ENCODE measurements around the gene FNDC1. TPM values are rescaled to one million over a fixed set of nuclear protein-coding genes. Genes with fewer than 3 reads are reported as not detected.

FNDC1 gene
- total and polyA plus RNA-seq, 8 donors: 0.21 to 3.7 (median 0.79) TPM

- 72 to 83% methylated on average over 3 of the region's 3 CpGs for WGBS, 2 donors
- Histone ChIP-seq H3K9me3 (no peaks in the 10 kb centered on the region), H3K27me3 (no peaks in the 10 kb centered on the region), H3K36me3 (no peaks in the 10 kb centered on the region), H3K4me1 (no peaks in the 10 kb centered on the region), H3K4me3 (no peak overlapping the region), H3K27ac (no peak overlapping the region)
- ATAC-seq (no peak), FAIRE-seq (no peak), DNase-seq (no peak)
- TF ChIP-seq CTCF (IDR thresholded peaks at IDR 0.05): no peak
- intact Hi-C loops (cut with DNase I): no loop called here
These were observed 7.4 kb upstream of the FNDC1 start for GRCh38 chr6:159161839-159162238.

- Histone ChIP-seq H3K27ac (no peak overlapping the region), H3K4me3 (no peak overlapping the region), H3K27me3 (peaks cover 0 to 3% (median 0%) of the 10 kb centered on the region in 4 donors), H3K9me3 (no peaks in the 10 kb centered on the region), H3K4me1 (no peaks in the 10 kb centered on the region), H3K36me3 (no peaks in the 10 kb centered on the region)
- ATAC-seq: peak in 1 of 4 donors; percentile 28
- 42 to 44% methylated on average over 5 of the region's 5 CpGs for WGBS, 2 donors
- no peak for DNase-seq
- TF ChIP-seq CTCF (IDR thresholded peaks at IDR 0.05): no peak
- intact Hi-C loops (cut with DNase I): no loop called here
- FAIRE-seq: no peak
These were observed 5.3 kb upstream of the FNDC1 start for GRCh38 chr6:159163901-159164370.

- FAIRE-seq (no peak), ATAC-seq (peak; percentile 55 to 81 (median 72)), DNase-seq (peak in 3 of 6 donors; percentile 34 to 72 (median 63))
- H3K27me3 ChIP-seq: peaks cover 0 to 29% (median 2%) of the 10 kb centered on the region in 4 donors
- 2 to 3% methylated on average over 43 of the region's 43 CpGs for WGBS, 2 donors
- no peaks in the 10 kb centered on the region for H3K36me3 ChIP-seq
- intact Hi-C loops (cut with DNase I): no loop called here
- TF ChIP-seq CTCF (IDR thresholded peaks at IDR 0.05): no peak
- H3K4me3 ChIP-seq: peak overlapping the region in 1 of 4 donors; percentile 33
- no peak overlapping the region for H3K27ac ChIP-seq
- no peaks in the 10 kb centered on the region for H3K9me3 ChIP-seq
- no peaks in the 10 kb centered on the region for H3K4me1 ChIP-seq
These were observed 536 bp upstream of the FNDC1 start for GRCh38 chr6:159168536-159169192.

GRCh38 chr6:159169557-159170332 is 545 bp downstream of the FNDC1 start:
- peak in 1 of 4 donors; percentile 44 for ATAC-seq
- 2% methylated on average over 67 to 87 of the region's 87 CpGs for WGBS, 2 donors
- TF ChIP-seq CTCF (IDR thresholded peaks at IDR 0.05): no peak

More at GRCh38 chr6:159169557-159170332, 545 bp downstream of the FNDC1 start:
- DNase-seq: peak in 2 of 6 donors; percentile 59 to 72
- H3K4me1 ChIP-seq: no peaks in the 10 kb centered on the region
- intact Hi-C loops (cut with DNase I): loop anchor here in 2 of 3 donors (10.0 kb wide), 2 partner anchors 475 to 485 kb away; no protein-coding TSS in a partner anchor
- no peaks in the 10 kb centered on the region for H3K9me3 ChIP-seq
- no peak overlapping the region for H3K27ac ChIP-seq
- no peak for FAIRE-seq
- H3K4me3 ChIP-seq: peak overlapping the region in 1 of 4 donors; percentile 33
- H3K36me3 ChIP-seq: no peaks in the 10 kb centered on the region
- H3K27me3 ChIP-seq: peaks cover 0 to 29% (median 2%) of the 10 kb centered on the region in 4 donors

All from pancreas (tissue), 10 donors.